Muscle of back (tissue), 11 donors: ENCODE measurements around the gene TBC1D16. TPM values are rescaled to one million over a fixed set of nuclear protein-coding genes. Genes with fewer than 3 reads are reported as not detected.

Experiments used
- DNase-seq, 3 donors: peaks; one replicate each; pipeline versions ENCODE4 v3.0.0 to v3.0.0-alpha.2; 2013
- polyA plus RNA-seq, 10 donors: library from polyadenylated mRNA; unstranded; fragments of 120-200 nt; gene quantifications; one replicate each; pipeline ENCODE4 v1.2.1, GENCODE V29; 2013; ENCODE audit not compliant: insufficient read length in 10 of 10

Gene TBC1D16
- polyA plus RNA-seq, 10 donors = 25.0 to 38.9 (median 29.8) TPM

GRCh38 chr17:79989106-79989835 lies 46.4 kb downstream of the TBC1D16 start:
- DNase-seq = no peak

GRCh38 chr17:79988185-79988971 lies 47.3 kb downstream of the TBC1D16 start:
- DNase-seq = peak in 1 of 3 donors; percentile 63

GRCh38 chr17:79987935-79988184 lies 47.8 kb downstream of the TBC1D16 start:
- DNase-seq = no peak

GRCh38 chr17:79987187-79987934 lies 48.3 kb downstream of the TBC1D16 start:
- DNase-seq = no peak

- DNase-seq = peak in 1 of 3 donors; percentile 66
These were observed 49.1 kb downstream of the TBC1D16 start for GRCh38 chr17:79986411-79987186.

GRCh38 chr17:79985943-79986391 lies 49.7 kb downstream of the TBC1D16 start:
- no peak for DNase-seq

GRCh38 chr17:79985361-79985942 lies 50.2 kb downstream of the TBC1D16 start:
- DNase-seq = no peak

- no peak for DNase-seq
These were observed 50.8 kb downstream of the TBC1D16 start for GRCh38 chr17:79984877-79985276.

- DNase-seq = no peak
These were observed 51.4 kb downstream of the TBC1D16 start for GRCh38 chr17:79984045-79984840.

- DNase-seq = no peak
These were observed 52.2 kb downstream of the TBC1D16 start for GRCh38 chr17:79983456-79983855.

- no peak for DNase-seq
These were observed 52.7 kb downstream of the TBC1D16 start for GRCh38 chr17:79982986-79983385.

- no peak for DNase-seq
These were observed 54.0 kb downstream of the TBC1D16 start for GRCh38 chr17:79981661-79982101.

- DNase-seq = no peak
These were observed 54.6 kb downstream of the TBC1D16 start for GRCh38 chr17:79981090-79981489.

- DNase-seq = no peak
These were observed 55.2 kb downstream of the TBC1D16 start for GRCh38 chr17:79980246-79981043.

GRCh38 chr17:79979816-79980215 lies 55.9 kb downstream of the TBC1D16 start:
- DNase-seq = no peak

- DNase-seq = no peak
These were observed 56.4 kb downstream of the TBC1D16 start for GRCh38 chr17:79979221-79979741.

GRCh38 chr17:79978548-79978855 lies 57.2 kb downstream of the TBC1D16 start:
- no peak for DNase-seq

- DNase-seq = peak in 1 of 3 donors; percentile 43
These were observed 57.7 kb downstream of the TBC1D16 start for GRCh38 chr17:79977708-79978547.
